IMR-90 (cell line): ENCODE measurements around the gene STK10. TPM values are rescaled to one million over a fixed set of nuclear protein-coding genes. Genes with fewer than 3 reads are reported as not detected.

Experiments used
- ATAC-seq: fragments of 200-7000 bp; cut with Tn5 transposase; 2 replicates; pipeline ENCODE4 v1.9.1; 2020; ENCODE audit warnings: low read depth, mild to moderate bottlenecking, moderate library complexity
- BruUV-seq: library from RNA; stranded (reverse); fragments of 400-500 nt; replicated peaks from 2 replicates; lab custom pipeline; 2021; lab: Mats Ljungman, UMichigan
- CTCF ChIA-PET: fragments of 300-600 bp; formaldehyde crosslinking; extraction: SDS; loops from one replicate; lab custom pipeline; 2021; ENCODE audit warnings: antibody characterized with exemption; lab: Yijun Ruan, JAX
- POLR2A ChIA-PET: fragments of 300-600 bp; sonication (Branson Sonifier 250); formaldehyde crosslinking; loops from one replicate; lab custom pipeline; 2022; ENCODE audit warnings: antibody characterized with exemption; ENCODE audit not compliant: unreplicated experiment; lab: Charles Lee
- DNase-seq: peaks from one replicate; pipeline ENCODE4 v3.0.0; 2013
- H2AFZ ChIP-seq: replicated peaks from 2 replicates; pipeline ENCODE3; 2013; ENCODE audit warnings: low read length, mild to moderate bottlenecking; ENCODE audit not compliant: poor library complexity
- H2AK5ac ChIP-seq: 2 replicates; pipeline ENCODE4 v1.6.1; 2013; ENCODE audit warnings: low read depth, low read length, inconsistent platforms
- H2AK9ac ChIP-seq: replicated peaks from 2 replicates; pipeline ENCODE3; 2013; ENCODE audit warnings: mild to moderate bottlenecking, low read depth, low read length, moderate library complexity; ENCODE audit not compliant: poor library complexity
- H2BK120ac ChIP-seq: 2 replicates; pipeline ENCODE4 v1.6.1; 2013; ENCODE audit warnings: low read depth, low read length, inconsistent platforms
- H2BK15ac ChIP-seq: 3 replicates; pipeline ENCODE4 v1.6.1; 2013; ENCODE audit warnings: low read depth, low read length, inconsistent platforms
- H2BK20ac ChIP-seq: 2 replicates; pipeline ENCODE4 v1.6.1; 2013; ENCODE audit warnings: low read depth, mild to moderate bottlenecking, inconsistent platforms, low read length, moderate library complexity
- H2BK5ac ChIP-seq: 2 replicates; pipeline ENCODE4 v1.6.1; 2013; ENCODE audit warnings: mild to moderate bottlenecking, low read depth, low read length, inconsistent platforms; ENCODE audit not compliant: poor library complexity, severe bottlenecking
- H3K14ac ChIP-seq: replicated peaks from 2 replicates; pipeline ENCODE4 v1.6.1; 2013; ENCODE audit warnings: low read depth, low read length, inconsistent platforms
- H3K18ac ChIP-seq: 2 replicates; pipeline ENCODE4 v1.6.1; 2013; ENCODE audit warnings: low read depth, low read length, control low read depth
- H3K23ac ChIP-seq: 2 replicates; pipeline ENCODE4 v1.6.1; 2013; ENCODE audit warnings: low read depth, low read length, inconsistent platforms
- H3K27ac ChIP-seq: 2 replicates; pipeline ENCODE4 v1.5.1; 2013; ENCODE audit warnings: mild to moderate bottlenecking, control low read depth, low read length; ENCODE audit not compliant: insufficient read depth
- H3K27me3 ChIP-seq: 2 replicates; pipeline ENCODE4 v1.6.1; 2013; ENCODE audit warnings: low read length; ENCODE audit not compliant: control insufficient read depth, insufficient read depth
- H3K36me3 ChIP-seq: 2 replicates; pipeline ENCODE4 v1.6.1; 2013; ENCODE audit warnings: low read length, mixed read lengths; ENCODE audit not compliant: control insufficient read depth, insufficient read depth
- H3K4ac ChIP-seq: 2 replicates; pipeline ENCODE4 v1.6.1; 2013; ENCODE audit warnings: low read depth, low read length, inconsistent platforms
- H3K4me1 ChIP-seq: 2 replicates; pipeline ENCODE4 v1.6.1; 2013; ENCODE audit warnings: low read length, mixed read lengths; ENCODE audit not compliant: control insufficient read depth, insufficient read depth
- H3K4me2 ChIP-seq: 2 replicates; pipeline ENCODE4 v1.6.1; 2013; ENCODE audit warnings: low read depth, mild to moderate bottlenecking, control low read depth, low read length, moderate library complexity
- H3K4me3 ChIP-seq: 2 replicates; pipeline ENCODE4 v1.5.1; 2013; ENCODE audit warnings: low read depth, mild to moderate bottlenecking, control low read depth, low read length, moderate library complexity; ENCODE audit not compliant: insufficient read depth
- H3K56ac ChIP-seq: 2 replicates; pipeline ENCODE4 v1.6.1; 2013; ENCODE audit warnings: low read length, inconsistent platforms; ENCODE audit not compliant: insufficient read depth; ENCODE audit errors: extremely low read depth
- H3K79me1 ChIP-seq, 2 experiments: 2 replicates each; pipeline ENCODE4 v1.6.1; 2013; ENCODE audit warnings: low read length in 2 of 2, inconsistent platforms in 1 of 2, low read depth in 1 of 2
- H3K9ac ChIP-seq: 2 replicates; pipeline ENCODE4 v1.6.1; 2013; ENCODE audit warnings: low read depth, low read length, control low read depth
- H3K9me1 ChIP-seq: 2 replicates; pipeline ENCODE4 v1.6.1; 2013; ENCODE audit warnings: low read length, inconsistent platforms; ENCODE audit not compliant: insufficient read depth
- H3K9me3 ChIP-seq: 2 replicates; pipeline ENCODE4 v1.6.1; 2013; ENCODE audit warnings: low read length; ENCODE audit not compliant: control insufficient read depth, insufficient read depth
- H4K20me1 ChIP-seq: 2 replicates; pipeline ENCODE4 v1.6.1; 2013; ENCODE audit warnings: low read length, inconsistent platforms; ENCODE audit not compliant: insufficient read depth
- H4K5ac ChIP-seq: 2 replicates; pipeline ENCODE4 v1.6.1; 2013; ENCODE audit warnings: mild to moderate bottlenecking, low read depth, low read length, control low read depth
- H4K8ac ChIP-seq, 2 experiments: 2 replicates each; pipeline ENCODE4 v1.6.1; 2013; ENCODE audit warnings: low read depth in 2 of 2, low read length in 2 of 2, control low read depth in 1 of 2, inconsistent platforms in 1 of 2
- H4K91ac ChIP-seq: 2 replicates; pipeline ENCODE4 v1.6.1; 2013; ENCODE audit warnings: low read depth, low read length, inconsistent platforms; ENCODE audit not compliant: insufficient read depth
- BHLHE40 ChIP-seq: fragments of 150-350 bp; IDR thresholded peaks from 2 replicates; pipeline ENCODE4 v1.6.1; 2016; ENCODE audit warnings: mild to moderate bottlenecking, low read depth, low read length
- CHD1 ChIP-seq: IDR thresholded peaks from 2 replicates; pipeline ENCODE4 v1.6.1; 2012; ENCODE audit warnings: low read depth, low read length, improper control_type of control experiment
- WGBS, 2 experiments: methylation state at CpG; one replicate each; pipeline versions ENCODE4 v1.1.5 to v1.1.7; 2013; ENCODE audit warnings: missing lambda C conversion rate in 2 of 2; ENCODE audit not compliant: insufficient read length in 1 of 2; ENCODE audit errors: extremely low coverage in 2 of 2; 5-methylcytosine and 5-hydroxymethylcytosine counted together
- dilution Hi-C: fragments of 300-500 bp; cut with HindIII; formaldehyde crosslinking; loops from one replicate; pipeline ENCODE4 v1.14.3; 2018; ENCODE audit warnings: low sequenced_read_pairs; ENCODE audit not compliant: unreplicated experiment
- in situ Hi-C: fragments of 300-500 bp; cut with MboI; formaldehyde crosslinking; loops from 3 replicates; pipeline ENCODE4 v1.14.3; 2019; ENCODE audit warnings: low sequenced_read_pairs, inconsistent platforms, mixed read lengths
- intact Hi-C: fragments of 100-400 bp; cut with micrococcal nuclease; formaldehyde crosslinking; loops from 2 replicates; pipeline ENCODE4 v1.10.0; 2022
- polyA plus RNA-seq, 3 experiments: library from polyadenylated mRNA; depleted of rRNA; stranded (reverse); fragments of >200 nt; gene quantifications; 2 replicates each; pipeline ENCODE4 v1.2.3, GENCODE V29; 2012; ENCODE audit warnings: low replicate concordance in 1 of 3
- total RNA-seq: library from RNA; depleted of rRNA; stranded (reverse); fragments of >200 nt; gene quantifications from 2 replicates; pipeline ENCODE4 v1.2.3, GENCODE V29; 2012

Gene STK10
- total and polyA plus RNA-seq, 2 of the 4 experiments (the other 2 are of a cell fraction) = 15.4 to 18.5 TPM

GRCh38 chr5:172075656-172076055 lies 112.4 kb downstream of the STK10 start:
- Histone ChIP-seq H2BK120ac (no peak overlapping the region), H4K91ac (no peak overlapping the region), H3K27me3 (no peaks in the 10 kb centered on the region), H3K9me3 (no peaks in the 10 kb centered on the region), H2BK5ac (no peak overlapping the region), H3K18ac (no peak overlapping the region), H3K27ac (no peak overlapping the region), H2AK5ac (no peak overlapping the region), H3K56ac (no peak overlapping the region), H3K36me3 (peaks cover 7% of the 10 kb centered on the region; the same call in 1 of the 2 replicates), H4K5ac (no peak overlapping the region), H4K20me1 (no peaks in the 10 kb centered on the region), H4K8ac (no peak overlapping the region), H2BK15ac (no peak overlapping the region), H3K9ac (no peak overlapping the region), H3K4me2 (no peak overlapping the region), H3K9me1 (peaks cover 7% of the 10 kb centered on the region; the same call in 1 of the 2 replicates), H3K23ac (no peak overlapping the region), H2BK20ac (no peak overlapping the region), H3K14ac (no peak overlapping the region), H3K79me1 (peaks cover 2 to 4% of the 10 kb centered on the region in 2 experiments; a peak in 1 of 4 replicates), H3K4me3 (no peak overlapping the region), H2AK9ac (no peak overlapping the region), H3K4ac (no peak overlapping the region), H3K4me1 (peaks cover 4% of the 10 kb centered on the region; the same call in 1 of the 2 replicates), H2AFZ (no peak overlapping the region)
- no TSS peak for BruUV-seq
- ChIA-PET POLR2A (no interaction called here), CTCF (interaction anchor here (1.1 kb wide), 1 partner anchor 17 kb away, joined by 3 read pairs; no protein-coding TSS in a partner anchor)
- dilution Hi-C loops (no loop called here), intact Hi-C loops (no loop called here), in situ Hi-C loops (no loop called here)
- DNase-seq = no peak
- TF ChIP-seq BHLHE40 (no peak), CHD1 (no peak)
- no CpG with 5 or more reads among the region's 4 CpGs for WGBS, 2 experiments
- no peak for ATAC-seq
